Measurements from ENCODE around the gene C7orf57.
"Not testable (repeated sequence)": the region's sequence is repeated elsewhere in the genome, so short reads cannot be mapped to it uniquely, and the experiment has no call there.

The C7orf57 gene

GRCh38 chr7:48038815-48039506, 3.6 kb downstream of the C7orf57 start:
- no peak for DNase-seq

GRCh38 chr7:48040944-48041652, 5.8 kb downstream of the C7orf57 start:
- no peak for DNase-seq

DNA sequence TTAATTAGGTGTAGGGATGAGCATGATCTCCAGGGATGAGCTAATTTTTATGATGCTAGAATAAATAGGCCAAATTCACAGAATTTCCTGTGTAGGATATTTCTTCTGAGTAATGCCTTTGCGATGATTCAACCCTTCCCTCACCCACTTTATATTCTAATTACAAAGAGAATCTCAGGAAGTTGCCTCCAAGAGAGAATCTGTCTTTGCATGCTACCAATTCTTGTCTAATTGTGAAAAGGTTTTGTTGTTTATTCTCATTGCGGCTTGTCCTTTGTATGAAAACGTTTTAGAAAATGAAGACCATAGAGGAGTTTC, 6.3 kb downstream of the C7orf57 start:
- DNase-seq = no peak

DNA sequence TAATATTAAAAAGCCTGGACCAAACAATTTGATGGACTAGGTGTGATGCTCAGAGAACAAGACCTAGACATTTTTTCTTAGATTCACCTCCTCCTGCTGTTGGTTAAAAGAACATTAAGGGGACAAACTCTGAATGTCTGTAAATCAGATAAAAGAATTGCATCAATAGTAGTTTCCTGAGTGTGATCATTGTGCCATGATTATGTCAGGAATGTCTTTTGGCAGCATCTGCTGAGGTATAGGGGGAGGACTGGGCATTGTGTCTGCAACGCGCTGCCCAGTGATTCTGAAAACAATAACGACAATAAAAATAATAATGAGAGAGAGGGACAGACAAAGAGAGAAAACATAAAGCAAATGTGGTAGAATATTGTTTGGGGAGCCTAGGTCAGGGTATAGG, 6.9 kb downstream of the C7orf57 start:
- no peak for DNase-seq

GRCh38 chr7:48042636-48043035, 7.3 kb downstream of the C7orf57 start:
- DNase-seq = no peak

- no peak for DNase-seq
Measured at GRCh38 chr7:48045195-48045765, 9.9 kb downstream of the C7orf57 start.

DNA sequence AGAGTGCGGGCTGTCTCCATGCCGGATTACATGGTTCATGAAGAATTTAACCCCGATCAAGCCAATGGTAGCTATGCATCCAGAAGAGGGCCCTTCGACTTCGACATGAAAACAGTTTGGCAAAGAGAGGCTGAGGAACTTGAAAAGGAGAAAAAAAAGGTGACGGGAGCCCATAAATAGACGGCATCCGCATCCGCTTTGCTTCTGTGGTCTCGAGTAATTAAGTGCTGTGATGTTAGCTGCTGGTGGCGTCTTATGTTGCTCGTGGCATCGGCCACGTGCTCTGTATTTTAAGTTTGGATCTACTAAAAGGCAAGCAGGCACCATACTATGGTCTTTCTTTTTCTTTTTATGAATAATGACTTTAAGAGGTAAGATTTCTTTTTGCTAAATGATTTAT, 11.1 kb downstream of the C7orf57 start:
- DNase-seq = no peak

DNA sequence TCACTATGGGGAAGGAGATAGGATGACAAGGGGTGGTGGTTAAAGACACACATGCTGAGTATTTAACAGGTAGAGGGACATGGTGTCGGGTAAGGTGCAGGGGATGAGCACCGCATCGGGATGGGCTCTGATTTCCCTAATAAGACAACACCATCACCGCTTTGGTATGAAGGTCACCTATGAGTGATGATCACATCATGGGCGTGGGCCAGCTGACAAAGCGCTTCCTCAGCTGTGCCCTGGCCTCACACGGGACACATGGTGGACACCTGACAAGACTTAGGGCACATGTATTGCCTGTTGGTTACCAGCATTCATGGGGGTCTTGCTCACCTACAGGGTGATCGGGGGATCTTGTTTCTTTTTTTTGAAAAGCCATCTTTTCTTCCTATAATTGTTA, 12.8 kb downstream of the C7orf57 start:
- no peak for DNase-seq

DNA sequence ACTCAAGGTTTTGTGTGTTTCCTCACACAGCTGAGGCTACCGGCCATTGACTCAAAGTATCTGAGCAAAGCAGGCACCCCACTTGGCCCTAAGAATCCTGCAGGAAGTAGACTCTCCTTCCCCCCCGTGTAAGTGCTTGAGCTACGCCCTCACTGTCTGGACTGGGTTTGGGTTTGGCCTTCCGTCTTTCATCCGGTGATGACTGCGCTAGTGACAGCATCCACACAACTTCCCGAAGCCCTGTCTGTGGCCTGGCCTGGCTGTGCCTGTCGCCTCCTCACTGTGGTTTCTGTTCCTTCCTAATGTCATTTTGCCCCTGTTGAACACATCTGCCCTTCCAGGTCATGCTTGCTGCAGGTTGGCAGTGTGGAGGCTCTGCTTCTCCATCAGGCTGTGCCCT, 14.5 kb downstream of the C7orf57 start:
- no peak for DNase-seq

DNA sequence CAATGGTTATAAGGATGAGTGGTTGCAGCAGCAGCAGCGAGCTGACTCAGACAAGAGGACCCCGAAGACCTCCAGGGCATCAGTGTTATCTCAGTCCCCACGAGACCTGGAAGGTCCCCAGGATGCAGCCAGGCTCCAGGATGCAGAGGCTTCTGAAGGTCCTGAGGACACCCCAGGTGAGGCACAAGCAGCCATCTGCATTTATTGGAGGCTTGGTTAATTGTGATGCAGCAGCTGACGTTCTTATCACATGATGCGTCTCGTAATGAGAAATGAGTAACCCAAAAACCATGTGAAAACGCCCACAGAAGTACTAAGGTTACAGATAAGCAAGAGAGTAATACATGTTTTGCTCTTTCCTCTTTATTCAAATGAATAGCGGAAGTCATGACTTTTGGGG, 17.4 kb downstream of the C7orf57 start:
- DNase-seq = no peak

DNA sequence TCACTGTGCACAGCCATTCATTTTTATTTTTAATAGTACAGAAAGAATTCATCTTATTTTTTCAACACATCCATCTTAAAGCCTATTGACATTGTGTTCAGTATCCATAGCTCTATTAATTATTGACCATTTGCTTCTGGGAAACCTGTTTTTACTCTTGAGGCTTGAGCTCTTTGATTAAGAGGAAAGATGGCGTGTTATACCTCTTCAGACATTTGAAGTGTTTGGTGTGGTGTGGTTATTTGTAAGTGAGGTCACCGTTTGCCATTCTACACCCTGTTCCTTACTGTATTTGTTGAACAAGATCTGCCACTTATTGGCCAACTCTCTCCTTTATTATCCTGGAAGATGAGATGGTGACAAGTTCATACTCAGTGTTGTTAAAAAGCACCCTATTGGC, 18.4 kb downstream of the C7orf57 start:
- no peak for DNase-seq

- no peak for DNase-seq
Measured at GRCh38 chr7:48058990-48059389, 23.6 kb downstream of the C7orf57 start.

- no peak for DNase-seq
Measured at GRCh38 chr7:48059706-48060105, 24.4 kb downstream of the C7orf57 start.

GRCh38 chr7:48063985-48064384, 28.6 kb downstream of the C7orf57 start:
- DNase-seq = no peak

- no peak for DNase-seq
Measured at GRCh38 chr7:48067475-48067874, 32.1 kb downstream of the C7orf57 start.

GRCh38 chr7:48074204-48074654, 38.9 kb downstream of the C7orf57 start:
- DNase-seq = no peak

DNA sequence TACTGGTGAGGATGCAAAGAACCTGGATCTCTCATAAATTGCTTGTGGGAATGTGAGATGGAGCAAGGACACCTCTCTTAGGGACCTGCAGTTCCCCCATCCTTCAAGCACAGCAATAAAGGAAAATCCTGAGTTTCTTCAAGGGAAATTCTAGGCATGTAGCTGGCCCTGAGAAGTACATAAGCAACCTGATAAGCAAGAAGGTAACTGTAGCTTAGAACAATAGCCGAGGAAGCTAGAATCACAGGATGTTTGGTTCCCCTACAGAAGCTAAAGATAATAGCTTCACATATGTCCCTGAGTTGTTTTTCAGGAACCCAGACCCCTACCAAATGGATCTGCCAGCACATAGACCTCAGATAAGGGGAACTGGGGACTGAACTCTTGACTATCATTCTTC, 42.1 kb downstream of the C7orf57 start:
- no peak for DNase-seq

GRCh38 chr7:48078470-48078869, 43.1 kb downstream of the C7orf57 start:
- peak; percentile 40 for DNase-seq

- DNase-seq = not testable (repeated sequence)
Measured at GRCh38 chr7:48082378-48082777, 47.0 kb downstream of the C7orf57 start.

- no peak for DNase-seq
Measured at GRCh38 chr7:48083114-48083830, 47.9 kb downstream of the C7orf57 start.

DNA sequence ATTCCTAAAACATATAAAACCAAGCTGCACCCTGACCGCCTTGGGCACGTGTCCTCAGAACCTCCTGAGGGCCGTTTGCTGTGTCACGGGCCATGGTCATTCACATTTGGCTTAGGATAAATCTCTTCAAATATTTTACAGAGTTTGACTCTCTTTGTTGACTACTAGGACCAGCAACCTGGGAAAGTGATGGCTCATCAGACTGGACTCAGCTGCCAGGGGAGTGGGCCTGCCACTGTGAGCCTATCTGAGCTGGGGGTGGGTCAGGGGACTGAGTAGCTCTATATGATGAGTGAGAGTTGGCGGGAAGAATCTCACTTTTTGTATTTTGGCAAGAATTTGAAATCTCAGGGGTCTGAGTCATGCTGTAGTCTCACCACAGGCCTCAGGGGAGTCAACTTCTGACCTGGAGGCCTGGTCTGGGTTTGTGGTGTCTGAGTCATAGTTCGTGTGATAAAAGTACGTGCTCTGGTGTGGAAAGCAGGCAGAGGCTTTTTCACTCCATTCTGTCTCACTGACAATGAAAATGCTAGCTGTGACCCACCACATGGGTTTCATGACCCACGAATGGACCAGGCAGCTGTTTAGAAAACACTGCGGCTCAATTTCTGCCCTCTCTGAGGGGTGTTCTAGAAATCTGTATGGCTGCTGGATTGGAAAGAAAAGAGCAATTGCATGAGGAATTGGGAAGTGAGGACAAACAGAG, 49.5 kb downstream of the C7orf57 start:
- DNase-seq = no peak

DNA sequence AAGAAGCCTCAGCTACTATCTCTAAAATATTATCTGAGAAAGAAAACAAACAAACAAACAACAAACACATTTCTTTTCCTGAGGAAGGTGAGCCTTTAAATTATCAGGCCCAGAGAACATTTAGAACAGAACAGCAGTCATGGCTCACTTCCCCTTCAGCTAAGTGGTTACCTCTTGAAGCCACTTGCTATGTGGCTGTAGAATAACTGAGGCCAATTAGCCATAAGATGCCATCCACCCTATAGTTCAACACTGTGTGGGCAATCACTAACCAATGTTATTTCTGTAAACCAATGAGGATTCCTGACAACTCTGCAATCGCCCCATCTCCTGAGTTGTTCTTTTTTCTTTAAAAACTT, 50.1 kb downstream of the C7orf57 start:
- no peak for DNase-seq

DNA sequence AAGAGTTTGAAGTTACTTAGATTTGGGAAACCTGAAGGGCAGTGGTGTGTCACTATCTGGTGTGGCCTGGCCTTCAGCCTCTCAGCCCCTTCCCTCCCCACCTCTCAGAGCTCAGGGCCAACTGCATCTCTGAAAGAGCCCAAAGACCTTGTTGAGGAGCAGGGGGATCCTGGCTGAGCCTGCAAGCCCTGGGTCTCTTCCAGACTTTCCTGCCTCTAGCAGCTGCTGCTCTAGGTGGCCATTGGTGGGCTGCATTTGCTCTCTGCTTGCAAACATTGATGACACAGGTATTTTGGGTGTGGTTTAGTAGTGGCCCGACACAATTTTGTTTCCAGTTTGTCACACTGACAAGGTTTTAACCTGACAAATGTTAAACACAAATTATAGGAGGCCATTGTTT, 50.6 kb downstream of the C7orf57 start:
- no peak for DNase-seq
